Upper lobe of left lung (tissue), 6 donors: ENCODE measurements around the gene CMPK1. TPM values are rescaled to one million over a fixed set of nuclear protein-coding genes. Genes with fewer than 3 reads are reported as not detected.

Experiments used
- ATAC-seq, 2 donors: fragments of 200-7000 bp; cut with Tn5 transposase; one replicate each; pipeline ENCODE4 v1.9.1; 2022; ENCODE audit warnings: mild to moderate bottlenecking in 2 of 2, moderate library complexity in 2 of 2; ENCODE audit not compliant: low FRiP score in 2 of 2
- DNase-seq, 2 donors: peaks; one replicate each; pipeline ENCODE4 v3.0.0-alpha.2; 2019 to 2020
- H3K27ac ChIP-seq, 4 donors: fragments of 200-600 bp; sonication (generic); one replicate each; pipeline ENCODE4 v1.5.1; 2016 to 2019
- H3K27me3 ChIP-seq, 4 donors: fragments of 200-600 bp; sonication (generic); one replicate each; pipeline ENCODE4 v1.5.1; 2017 to 2019
- H3K36me3 ChIP-seq, 4 donors: fragments of 200-600 bp; sonication (generic); one replicate each; pipeline ENCODE4 v1.5.1; 2016 to 2019
- H3K4me1 ChIP-seq, 4 donors: fragments of 200-600 bp; sonication (generic); one replicate each; pipeline ENCODE4 v1.5.1; 2018 to 2019
- H3K4me3 ChIP-seq, 4 donors: fragments of 200-600 bp; sonication (generic); one replicate each; pipeline ENCODE4 v1.5.1; 2017 to 2019; ENCODE audit warnings: mild to moderate bottlenecking in 2 of 4, moderate library complexity in 1 of 4
- H3K9me3 ChIP-seq, 4 donors: fragments of 200-600 bp; sonication (generic); one replicate each; pipeline ENCODE4 v1.5.1; 2018 to 2019
- CTCF ChIP-seq, 6 experiments: fragments of 450-650 bp in 4 of 6; fragments of 200-600 bp in 2 of 6; sonication (generic) in 2 of 6; IDR thresholded peaks; one replicate each; pipeline ENCODE4 v1.5.1; 2016 to 2019; ENCODE audit warnings: antibody characterized with exemption in 6 of 6
- EP300 ChIP-seq, 4 donors: sonication (generic); formaldehyde crosslinking; IDR thresholded peaks; one replicate each; pipeline ENCODE4 v1.5.1; 2017; ENCODE audit warnings: antibody characterized with exemption in 4 of 4, control low read depth in 2 of 4
- POLR2A ChIP-seq, 4 donors: fragments of 450-650 bp; IDR thresholded peaks; one replicate each; pipeline ENCODE4 v1.5.1; 2016 to 2017; ENCODE audit warnings: antibody characterized with exemption in 4 of 4, mild to moderate bottlenecking in 2 of 4
- POLR2AphosphoS5 ChIP-seq, 2 donors: sonication (generic); formaldehyde crosslinking; IDR thresholded peaks; one replicate each; pipeline ENCODE4 v1.5.1; 2017; ENCODE audit warnings: antibody characterized with exemption in 2 of 2
- WGBS, 2 donors: methylation state at CpG; one replicate each; pipeline ENCODE4 v1.1.5; 2017 to 2018; 5-methylcytosine and 5-hydroxymethylcytosine counted together
- total RNA-seq, 6 donors: library from RNA; depleted of rRNA in 4 of 6; stranded (reverse); fragments of >200 nt in 4 of 6; gene quantifications; one replicate each; pipeline versions ENCODE4 v1.1.0 to v1.2.1, GENCODE V29; 2016 to 2021
- donor health status: DM: no; HTN: no; CAD: no; lungs with moderate emphysema.
- donor health status: DM: no; HTN: yes; CAD: no; lungs with severe emphysema.

CMPK1 gene
- total RNA-seq, 6 donors from 2014 or later, result 36.7 to 134 (median 97.7) TPM

DNA sequence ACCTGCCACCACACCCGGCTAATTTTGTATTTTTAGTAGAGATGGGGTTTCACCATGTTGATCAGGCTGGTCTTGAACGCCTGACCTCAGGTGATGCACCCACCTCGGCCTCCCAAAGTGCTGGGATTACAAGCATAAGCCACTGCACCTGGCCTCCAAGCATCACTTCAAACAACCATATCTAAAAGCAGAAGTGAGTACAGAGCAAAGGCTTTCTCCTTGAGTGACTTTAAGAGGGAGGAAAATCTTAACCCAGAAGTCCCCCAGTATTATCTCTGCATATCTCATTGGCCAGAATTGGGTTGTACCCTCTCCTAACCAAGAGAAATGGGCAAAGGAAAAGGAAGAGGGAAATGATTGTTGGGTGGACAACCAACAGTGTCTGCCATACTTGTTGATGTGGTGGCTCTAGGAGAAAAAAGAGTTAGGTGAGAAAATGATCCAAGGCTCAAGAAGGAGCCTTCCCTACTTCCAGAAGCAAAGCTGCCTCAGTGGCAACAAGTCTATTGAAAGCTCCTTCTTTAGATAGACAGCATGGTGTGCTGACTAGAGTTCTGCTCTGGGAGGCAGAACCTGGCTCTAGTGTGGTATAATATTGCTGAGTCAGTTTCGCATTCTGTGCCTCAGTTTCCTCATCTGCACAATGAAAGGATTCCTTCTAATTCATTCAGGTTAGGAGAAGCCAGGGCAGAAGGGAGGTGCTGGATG is 65.7 kb downstream of the CMPK1 start:
- TF ChIP-seq POLR2A (IDR thresholded peaks at IDR 0.05) (no peak), EP300 (IDR thresholded peaks at IDR 0.05) (no peak), CTCF (IDR thresholded peaks at IDR 0.05) (no peak)
- no peaks in the 10 kb centered on the region for H3K27me3 ChIP-seq
- H3K9me3 ChIP-seq, result no peaks in the 10 kb centered on the region
- H3K4me3 ChIP-seq, result no peak overlapping the region
- no peaks in the 10 kb centered on the region for H3K4me1 ChIP-seq
- no peak overlapping the region for H3K27ac ChIP-seq
- ATAC-seq (no peak), DNase-seq (no peak)
- WGBS, 2 donors, result 81% methylated on average over 4 of the region's 4 CpGs
- no peaks in the 10 kb centered on the region for H3K36me3 ChIP-seq

GRCh38 chr1:47399846-47400155 is 66.2 kb downstream of the CMPK1 start:
- WGBS, 2 donors, result 93 to 98% methylated on average over 4 of the region's 4 CpGs
- no peaks in the 10 kb centered on the region for H3K36me3 ChIP-seq
- no peaks in the 10 kb centered on the region for H3K27me3 ChIP-seq
- no peak for TF ChIP-seq POLR2A (IDR thresholded peaks at IDR 0.05)
- TF ChIP-seq POLR2AphosphoS5 (IDR thresholded peaks at IDR 0.05), result no peak
- TF ChIP-seq EP300 (IDR thresholded peaks at IDR 0.05), result no peak
- DNase-seq (no peak), ATAC-seq (no peak)
- no peak overlapping the region for H3K27ac ChIP-seq
- no peak overlapping the region for H3K4me3 ChIP-seq
- no peaks in the 10 kb centered on the region for H3K4me1 ChIP-seq
- H3K9me3 ChIP-seq, result no peaks in the 10 kb centered on the region

DNA sequence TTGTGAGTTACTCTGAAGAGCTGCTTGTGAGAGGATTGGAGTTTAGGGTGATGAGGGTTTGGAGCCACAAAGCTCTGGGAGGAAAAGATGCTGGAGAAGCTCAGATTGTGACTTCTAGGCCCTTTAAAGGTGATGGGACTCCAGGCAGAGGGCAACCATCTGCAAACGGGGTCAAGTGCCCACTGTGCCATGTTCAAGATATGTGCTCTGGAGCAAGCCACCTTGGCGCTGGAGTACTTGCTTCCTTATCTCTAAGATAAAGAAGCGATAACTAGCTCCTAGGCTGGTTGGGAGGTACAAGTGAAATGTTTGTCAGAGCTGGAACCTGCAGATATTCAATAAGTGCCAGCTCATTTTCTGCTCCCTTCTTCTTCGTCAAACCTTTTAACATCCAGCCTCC is 68.2 kb downstream of the CMPK1 start:
- ATAC-seq (no peak), DNase-seq (no peak)
- Histone ChIP-seq H3K4me3 (no peak overlapping the region), H3K9me3 (no peaks in the 10 kb centered on the region), H3K27ac (no peak overlapping the region), H3K4me1 (no peaks in the 10 kb centered on the region), H3K27me3 (no peaks in the 10 kb centered on the region), H3K36me3 (no peaks in the 10 kb centered on the region)
- 61 to 70% methylated on average over 4 of the region's 4 CpGs for WGBS, 2 donors
- TF ChIP-seq EP300 (IDR thresholded peaks at IDR 0.05) (no peak), POLR2A (IDR thresholded peaks at IDR 0.05) (no peak), CTCF (IDR thresholded peaks at IDR 0.05) (no peak), POLR2AphosphoS5 (IDR thresholded peaks at IDR 0.05) (no peak)

GRCh38 chr1:47402591-47402990 is 69.0 kb downstream of the CMPK1 start:
- no peaks in the 10 kb centered on the region for H3K9me3 ChIP-seq
- DNase-seq (no peak), ATAC-seq (no peak)
- no peak overlapping the region for H3K27ac ChIP-seq
- H3K36me3 ChIP-seq, result no peaks in the 10 kb centered on the region
- no peak overlapping the region for H3K4me3 ChIP-seq
- no peaks in the 10 kb centered on the region for H3K27me3 ChIP-seq
- H3K4me1 ChIP-seq, result no peaks in the 10 kb centered on the region
- 88 to 90% methylated on average over 4 of the region's 4 CpGs for WGBS, 2 donors
- TF ChIP-seq POLR2AphosphoS5 (IDR thresholded peaks at IDR 0.05) (no peak), EP300 (IDR thresholded peaks at IDR 0.05) (no peak), CTCF (IDR thresholded peaks at IDR 0.05) (no peak), POLR2A (IDR thresholded peaks at IDR 0.05) (no peak)

DNA sequence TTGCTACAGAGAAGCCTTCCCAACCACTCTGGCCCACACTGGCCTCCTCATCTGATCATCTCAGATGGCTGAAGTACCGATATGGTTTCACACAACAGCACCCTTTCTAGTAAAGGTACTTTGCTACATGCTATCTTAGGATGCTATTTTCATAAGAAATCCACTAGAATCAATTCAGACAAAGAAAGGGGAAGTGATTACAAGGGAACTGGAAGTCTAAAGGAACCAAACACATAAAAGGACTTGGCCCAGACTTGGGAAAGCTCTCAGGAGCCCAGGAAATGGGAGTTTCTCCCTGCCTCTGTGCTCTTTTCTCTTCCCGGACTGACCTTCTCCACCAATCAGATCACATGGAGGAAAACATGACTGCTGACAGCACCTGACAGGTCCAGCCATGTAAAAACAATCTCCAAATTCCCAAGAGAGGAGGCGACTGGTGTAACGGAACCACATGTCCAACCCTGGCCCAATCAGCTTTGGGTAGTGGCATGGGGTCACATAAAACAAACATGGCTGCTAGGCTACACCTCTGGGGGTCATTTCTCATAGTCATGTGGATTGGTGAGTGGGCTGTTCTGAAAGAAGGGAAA is 69.8 kb downstream of the CMPK1 start:
- 69 to 82% methylated on average over 4 of the region's 4 CpGs for WGBS, 2 donors
- TF ChIP-seq POLR2AphosphoS5 (IDR thresholded peaks at IDR 0.05) (no peak), CTCF (IDR thresholded peaks at IDR 0.05) (no peak), EP300 (IDR thresholded peaks at IDR 0.05) (no peak), POLR2A (IDR thresholded peaks at IDR 0.05) (no peak)

More for the DNA sequence above, 69.8 kb downstream of the CMPK1 start:
- Histone ChIP-seq H3K4me1 (no peaks in the 10 kb centered on the region), H3K27me3 (no peaks in the 10 kb centered on the region), H3K4me3 (no peak overlapping the region), H3K36me3 (no peaks in the 10 kb centered on the region), H3K9me3 (no peaks in the 10 kb centered on the region), H3K27ac (no peak overlapping the region)
- ATAC-seq (no peak), DNase-seq (no peak)
